SU-DHL-6 (cell line): ENCODE results near the gene BMP3.

Experiments
- CTCF ChIP-seq: fragments of 200-600 bp; sonication (generic); IDR thresholded peaks from one replicate; pipeline ENCODE4 v1.5.1; 2017; ENCODE audit warnings: antibody characterized with exemption, mild to moderate bottlenecking, low read length, moderate library complexity; ENCODE audit not compliant: insufficient read depth, poor library complexity, severe bottlenecking
- EZH2phosphoT487 ChIP-seq: fragments of 200-600 bp; sonication (generic), shearing (Covaris generic); conservative IDR thresholded peaks from 2 replicates; pipeline ENCODE4 v1.6.1; 2018; ENCODE audit warnings: mild to moderate bottlenecking, antibody characterized with exemption, low read length, moderate library complexity, mixed read lengths

DNA sequence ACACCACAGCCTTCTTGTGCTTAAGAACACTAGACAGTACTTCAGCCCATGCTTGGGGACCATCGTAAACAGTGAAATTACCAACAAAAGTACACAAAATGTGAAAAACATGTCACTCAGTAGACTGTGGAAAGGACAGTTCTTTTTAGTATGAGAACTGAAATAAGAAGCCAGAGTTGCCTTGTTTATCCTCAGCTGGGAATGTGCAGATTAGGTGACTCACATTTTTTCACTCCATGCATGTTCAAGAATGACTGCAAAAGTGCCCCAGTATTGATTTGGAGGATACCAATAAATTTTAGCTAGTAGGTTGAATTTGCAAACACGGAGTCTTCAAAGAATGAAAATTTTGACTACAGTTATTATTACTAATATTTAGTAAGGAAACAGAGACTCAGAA, 23.1 kb upstream of the BMP3 start:
- no peak for TF ChIP-seq CTCF
- no peak for TF ChIP-seq EZH2phosphoT487
